Bronchial epithelial cell (primary cell): ENCODE results near the gene N4BP2L1. TPM values are rescaled to one million over a fixed set of nuclear protein-coding genes. Genes with fewer than 3 reads are reported as not detected.
"Not testable (repeated sequence)": the region's sequence is repeated elsewhere in the genome, so short reads cannot be mapped to it uniquely, and the experiment has no call there.

Experiments
- DNase-seq: peaks from one replicate; pipeline ENCODE4 v3.0.0-alpha.2; 2010; ENCODE audit warnings: low read depth
- FAIRE-seq: peaks from 2 replicates; lab custom pipeline; 2011; peaks lifted over from hg19 to GRCh38; lab: Jason Lieb, UNC
- H3K27me3 ChIP-seq: 2 replicates; pipeline ENCODE4 v1.5.1; 2011; ENCODE audit warnings: low read length; ENCODE audit not compliant: control insufficient read depth, insufficient read depth
- H3K36me3 ChIP-seq: 2 replicates; pipeline ENCODE4 v1.5.1; 2011; ENCODE audit warnings: low read length; ENCODE audit not compliant: control insufficient read depth, insufficient read depth
- H3K4me3 ChIP-seq: 2 replicates; pipeline ENCODE4 v1.5.1; 2011; ENCODE audit warnings: mild to moderate bottlenecking, low read depth, low read length, control low read depth
- CTCF ChIP-seq: IDR thresholded peaks from 2 replicates; pipeline ENCODE4 v1.5.1; 2011; ENCODE audit warnings: mild to moderate bottlenecking, moderate library complexity, low read length, control low read depth, inconsistent platforms; ENCODE audit not compliant: insufficient read depth, severe bottlenecking
- total RNA-seq: library from RNA; depleted of rRNA; stranded (reverse); fragments of >200 nt; gene quantifications from 2 replicates; pipeline ENCODE4 v1.2.1, GENCODE V29; 2014

The N4BP2L1 gene
- total RNA-seq, 1 donor from 2014 or later: 0.79 TPM

GRCh38 chr13:32376642-32377415 lies 51.1 kb downstream of the N4BP2L1 start:
- FAIRE-seq: no peak
- no peak overlapping the region for H3K4me3 ChIP-seq
- no peak for DNase-seq
- H3K36me3 ChIP-seq: no peaks in the 10 kb centered on the region
- H3K27me3 ChIP-seq: no peaks in the 10 kb centered on the region
- no peak for TF ChIP-seq CTCF

- no peak for DNase-seq
- TF ChIP-seq CTCF: no peak
- Histone ChIP-seq H3K27me3 (no peaks in the 10 kb centered on the region), H3K36me3 (no peaks in the 10 kb centered on the region), H3K4me3 (no peak overlapping the region)
- no peak for FAIRE-seq
Measured at GRCh38 chr13:32370805-32371204, 57.1 kb downstream of the N4BP2L1 start.

GRCh38 chr13:32362574-32362973 lies 65.4 kb downstream of the N4BP2L1 start:
- Histone ChIP-seq H3K4me3 (no peak overlapping the region), H3K27me3 (no peaks in the 10 kb centered on the region), H3K36me3 (no peaks in the 10 kb centered on the region)
- FAIRE-seq (no peak), DNase-seq (no peak)
- no peak for TF ChIP-seq CTCF

- DNase-seq, H3K4me3 ChIP-seq, H3K27me3 ChIP-seq, FAIRE-seq, H3K36me3 ChIP-seq: not testable (repeated sequence)
Measured at GRCh38 chr13:32355935-32356334, 72.0 kb downstream of the N4BP2L1 start.

GRCh38 chr13:32354040-32354439 lies 73.9 kb downstream of the N4BP2L1 start:
- Histone ChIP-seq H3K4me3 (no peak overlapping the region), H3K36me3 (no peaks in the 10 kb centered on the region), H3K27me3 (no peaks in the 10 kb centered on the region)
- no peak for TF ChIP-seq CTCF
- DNase-seq: no peak
- FAIRE-seq: no peak

- not testable (repeated sequence) for H3K27me3 ChIP-seq, DNase-seq, H3K4me3 ChIP-seq, H3K36me3 ChIP-seq, FAIRE-seq
Measured at GRCh38 chr13:32350839-32351441, 77.0 kb downstream of the N4BP2L1 start.

Other genes with a start within 250 kb of the N4BP2L1 start
- not detected in 2 replicates for gene ZAR1L, start 112.8 kb downstream of the N4BP2L1 start, total RNA-seq
- gene BRCA2, start 112.6 kb downstream of the N4BP2L1 start, total RNA-seq: 0.53 and 1.8 TPM in 2 replicates
- gene N4BP2L2, start 110.7 kb upstream of the N4BP2L1 start, total RNA-seq: 76.6 and 99.6 TPM in 2 replicates
- gene PDS5B, start 158.3 kb upstream of the N4BP2L1 start, total RNA-seq: 8.6 and 8.7 TPM in 2 replicates